OCI-LY7 (cell line): ENCODE results near the gene OAS2. TPM values are rescaled to one million over a fixed set of nuclear protein-coding genes. Genes with fewer than 3 reads are reported as not detected.
A peak's percentile ranks its signal among the peaks of the same experiment; 100 is the strongest.

Experiments used
- BruUV-seq: library from RNA; stranded (reverse); fragments of 400-500 nt; replicated peaks from 2 replicates; lab custom pipeline; 2021; lab: Mats Ljungman, UMichigan
- CTCF ChIA-PET: fragments of 300-600 bp; sonication (Branson Sonifier 250); formaldehyde crosslinking; loops from one replicate; lab custom pipeline; 2022; ENCODE audit warnings: antibody characterized with exemption; ENCODE audit not compliant: unreplicated experiment; lab: Charles Lee
- POLR2A ChIA-PET: fragments of 300-600 bp; sonication (Branson Sonifier 250); formaldehyde crosslinking; loops from one replicate; lab custom pipeline; 2022; ENCODE audit warnings: antibody characterized with exemption; lab: Charles Lee
- DNase-seq: peaks from one replicate; pipeline ENCODE4 v3.0.0-alpha.2; 2015; ENCODE audit warnings: low spot score
- H2AFZ ChIP-seq: fragments of 200-600 bp; sonication (generic), shearing (Covaris generic); 2 replicates; pipeline ENCODE4 v1.6.1; 2014; ENCODE audit warnings: mild to moderate bottlenecking, antibody characterized with exemption, low read length, moderate library complexity
- H3K27ac ChIP-seq: fragments of 200-600 bp; sonication (generic); 2 replicates; pipeline ENCODE4 v1.5.1; 2014; ENCODE audit warnings: mixed run types, low read depth, mild to moderate bottlenecking, moderate library complexity, low read length, inconsistent platforms; ENCODE audit not compliant: poor library complexity, severe bottlenecking
- H3K36me3 ChIP-seq: fragments of 200-600 bp; sonication (generic); 2 replicates; pipeline ENCODE4 v1.6.1; 2014; ENCODE audit warnings: mild to moderate bottlenecking, antibody characterized with exemption, low read length, moderate library complexity, mixed read lengths; ENCODE audit not compliant: insufficient read depth
- H3K4me1 ChIP-seq: fragments of 200-600 bp; sonication (generic); 2 replicates; pipeline ENCODE4 v1.5.1; 2014; ENCODE audit warnings: mild to moderate bottlenecking, low read length; ENCODE audit not compliant: insufficient read depth, poor library complexity, severe bottlenecking
- H3K4me2 ChIP-seq: fragments of 200-600 bp; sonication (generic); 2 replicates; pipeline ENCODE4 v1.6.1; 2014; ENCODE audit warnings: mild to moderate bottlenecking, low read length
- H3K4me3 ChIP-seq: fragments of 200-600 bp; sonication (generic); 2 replicates; pipeline ENCODE4 v1.5.1; 2014; ENCODE audit warnings: mild to moderate bottlenecking, low read depth, low read length; ENCODE audit not compliant: poor library complexity, severe bottlenecking
- H3K79me2 ChIP-seq: fragments of 200-600 bp; sonication (generic); 2 replicates; pipeline ENCODE4 v1.6.1; 2016; ENCODE audit warnings: low read depth, mild to moderate bottlenecking, low read length, moderate library complexity, mixed read lengths; ENCODE audit not compliant: insufficient read depth
- H3K9me2 ChIP-seq: fragments of 200-600 bp; sonication (generic); 2 replicates; pipeline ENCODE4 v1.6.1; 2016; ENCODE audit warnings: mild to moderate bottlenecking, low read length, mixed read lengths; ENCODE audit not compliant: insufficient read depth
- H3K9me3 ChIP-seq: fragments of 200-600 bp; sonication (generic); 2 replicates; pipeline ENCODE4 v1.6.1; 2014; ENCODE audit warnings: mild to moderate bottlenecking, mixed run types, low read length, mixed read lengths
- H4K20me1 ChIP-seq: fragments of 200-600 bp; sonication (generic); 2 replicates; pipeline ENCODE4 v1.6.1; 2014; ENCODE audit warnings: mild to moderate bottlenecking, antibody characterized with exemption, low read length, moderate library complexity, mixed read lengths; ENCODE audit not compliant: insufficient read depth
- EZH2phosphoT487 ChIP-seq: fragments of 200-600 bp; sonication (generic); IDR thresholded peaks from 2 replicates; pipeline ENCODE4 v1.6.1; 2018; ENCODE audit warnings: low read depth, borderline replicate concordance, mild to moderate bottlenecking, mixed run types, antibody characterized with exemption, low read length, moderate library complexity, mixed read lengths
- intact Hi-C: fragments of 100-400 bp; cut with micrococcal nuclease; formaldehyde crosslinking; loops from one replicate; pipeline ENCODE4 v1.10.0; 2022; ENCODE audit not compliant: unreplicated experiment
- total RNA-seq, 2 experiments: library from RNA; depleted of rRNA in 1 of 2; stranded (reverse); fragments of >200 nt in 1 of 2; shearing (Covaris generic) in 1 of 2; gene quantifications; 2 replicates each; pipeline ENCODE4 v1.2.3, GENCODE V29; 2014 to 2022
- TF ChIP-seq, protein P1 (sequence below): fragments of 200-600 bp; sonication (generic); conservative IDR thresholded peaks from 2 replicates; pipeline ENCODE4 v1.5.1; 2014; ENCODE audit warnings: mild to moderate bottlenecking, antibody characterized with exemption, low read length, moderate library complexity, mixed read lengths

The OAS2 gene
- total RNA-seq, 2 experiments from 2014 or later = 33.2 to 46.8 TPM

DNA sequence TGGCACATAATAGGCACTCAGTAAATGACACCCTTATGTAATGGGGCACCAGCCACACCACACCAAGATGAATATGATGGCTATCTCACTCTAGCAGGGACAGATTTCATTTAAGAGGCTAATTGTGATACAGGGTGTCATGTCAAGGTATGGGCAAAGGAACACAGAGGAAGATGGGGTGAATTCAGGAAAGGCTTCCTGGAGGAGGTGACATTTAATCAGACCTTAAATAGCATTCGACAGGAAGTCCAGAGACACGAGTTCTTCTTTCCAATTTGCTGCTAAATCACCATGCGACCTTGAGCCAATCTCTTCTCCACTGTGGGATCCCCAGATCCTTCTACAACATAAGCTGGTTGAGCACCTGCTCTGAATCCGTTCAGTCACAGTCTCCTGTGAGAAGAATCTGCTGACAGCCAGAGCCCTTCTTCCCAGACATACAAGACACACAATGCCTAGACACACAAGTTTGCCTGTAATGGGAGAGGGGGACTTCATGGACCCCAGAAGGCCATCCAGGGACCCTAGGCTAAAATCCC lies 76.7 kb downstream of the OAS2 start:
- Histone ChIP-seq H3K79me2 (peaks cover 66% of the 10 kb centered on the region), H3K9me3 (no peaks in the 10 kb centered on the region), H3K4me1 (peaks cover 65% of the 10 kb centered on the region), H2AFZ (no peak overlapping the region), H3K36me3 (peaks cover 41% of the 10 kb centered on the region), H3K4me3 (peak overlapping the region; percentile 90), H3K27ac (peak overlapping the region; percentile 97), H4K20me1 (peaks cover under 1% of the 10 kb centered on the region; the same call in 1 of the 2 replicates), H3K4me2 (peak overlapping the region; percentile 94), H3K9me2 (no peaks in the 10 kb centered on the region)
- CTCF ChIA-PET = interaction anchor here (1.4 kb wide), 1 partner anchor 37 kb away, joined by 5 read pairs; no protein-coding TSS in a partner anchor
- DNase-seq = peak; percentile 50
- BruUV-seq = no TSS peak
- TF ChIP-seq, protein P1, sequence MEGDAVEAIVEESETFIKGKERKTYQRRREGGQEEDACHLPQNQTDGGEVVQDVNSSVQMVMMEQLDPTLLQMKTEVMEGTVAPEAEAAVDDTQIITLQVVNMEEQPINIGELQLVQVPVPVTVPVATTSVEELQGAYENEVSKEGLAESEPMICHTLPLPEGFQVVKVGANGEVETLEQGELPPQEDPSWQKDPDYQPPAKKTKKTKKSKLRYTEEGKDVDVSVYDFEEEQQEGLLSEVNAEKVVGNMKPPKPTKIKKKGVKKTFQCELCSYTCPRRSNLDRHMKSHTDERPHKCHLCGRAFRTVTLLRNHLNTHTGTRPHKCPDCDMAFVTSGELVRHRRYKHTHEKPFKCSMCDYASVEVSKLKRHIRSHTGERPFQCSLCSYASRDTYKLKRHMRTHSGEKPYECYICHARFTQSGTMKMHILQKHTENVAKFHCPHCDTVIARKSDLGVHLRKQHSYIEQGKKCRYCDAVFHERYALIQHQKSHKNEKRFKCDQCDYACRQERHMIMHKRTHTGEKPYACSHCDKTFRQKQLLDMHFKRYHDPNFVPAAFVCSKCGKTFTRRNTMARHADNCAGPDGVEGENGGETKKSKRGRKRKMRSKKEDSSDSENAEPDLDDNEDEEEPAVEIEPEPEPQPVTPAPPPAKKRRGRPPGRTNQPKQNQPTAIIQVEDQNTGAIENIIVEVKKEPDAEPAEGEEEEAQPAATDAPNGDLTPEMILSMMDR = no peak
- no peak for TF ChIP-seq EZH2phosphoT487
- POLR2A ChIA-PET = interaction anchor here (0.5 to 16.3 kb wide), 5 partner anchors 12 to 204 kb away, joined by 3 to 235 read pairs (median 4); no protein-coding TSS in a partner anchor
- intact Hi-C loops = no loop called here

DNA sequence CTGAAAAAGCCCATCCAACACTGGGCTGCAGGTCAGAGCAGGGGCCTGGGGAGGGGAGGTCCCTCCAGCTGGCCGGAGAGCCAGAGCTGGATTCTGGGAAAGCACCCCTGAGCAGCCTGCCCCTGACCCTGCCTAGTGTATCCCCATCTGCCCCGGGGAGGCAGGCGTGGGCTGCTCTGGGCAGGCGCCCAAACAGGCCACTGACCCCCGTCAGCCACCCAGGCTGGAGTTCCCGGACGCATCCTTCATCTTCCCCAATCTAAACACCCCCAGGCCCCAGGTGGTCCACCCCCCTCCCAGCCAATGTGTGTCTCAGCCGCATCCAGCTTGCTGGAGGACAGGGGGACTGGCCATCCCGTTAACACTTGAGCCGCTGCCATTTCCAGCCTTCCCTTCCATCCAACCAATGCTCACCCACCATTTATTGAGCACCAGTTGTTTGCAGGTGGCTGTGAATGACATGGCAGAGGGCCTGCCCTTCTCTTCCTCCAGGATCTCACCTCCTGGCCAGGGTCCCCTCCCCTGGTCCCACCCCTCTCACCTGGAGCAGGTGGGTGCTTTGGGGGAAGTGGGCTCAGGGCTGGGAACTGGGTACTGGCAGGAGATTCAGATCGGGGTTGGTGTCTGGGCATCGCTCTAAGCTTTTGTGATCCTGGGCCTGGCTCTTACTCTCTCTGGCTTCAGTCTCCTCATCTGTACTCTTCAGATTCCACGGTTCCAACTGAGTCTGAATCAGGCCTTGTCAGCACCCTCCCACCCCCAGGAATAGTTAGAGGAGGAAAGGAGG lies 77.5 kb downstream of the OAS2 start:
- H3K9me2 ChIP-seq = no peaks in the 10 kb centered on the region
- peaks cover 49% of the 10 kb centered on the region for H3K36me3 ChIP-seq
- peak overlapping the region; percentile 90 for H3K4me3 ChIP-seq
- H3K27ac ChIP-seq = peak overlapping the region; percentile 97
- ChIA-PET CTCF (interaction anchor here (1.4 kb wide), 1 partner anchor 36 kb away, joined by 5 read pairs; no protein-coding TSS in a partner anchor), POLR2A (interaction anchor here (0.5 to 16.3 kb wide), 4 partner anchors 11 to 203 kb away, joined by 3 to 235 read pairs (median 6); no protein-coding TSS in a partner anchor)
- peak overlapping the region; percentile 94 for H3K4me2 ChIP-seq
- H3K79me2 ChIP-seq = peaks cover 74% of the 10 kb centered on the region
- intact Hi-C loops = no loop called here
- DNase-seq = peak; percentile 48
- H3K4me1 ChIP-seq = peaks cover 65% of the 10 kb centered on the region
- no TSS peak for BruUV-seq
- no peaks in the 10 kb centered on the region for H3K9me3 ChIP-seq
- peaks cover 6% of the 10 kb centered on the region; the same call in 1 of the 2 replicates for H4K20me1 ChIP-seq
- TF ChIP-seq, protein P1 = no peak
- no peak for TF ChIP-seq EZH2phosphoT487
- H2AFZ ChIP-seq = no peak overlapping the region
